Osteoblast (primary cell): ENCODE data around the gene GARIN5B. TPM values are rescaled to one million over a fixed set of nuclear protein-coding genes. Genes with fewer than 3 reads are reported as not detected.

ENCODE experiments used
- DNase-seq: peaks from one replicate; pipeline ENCODE4 v3.0.0; 2011; ENCODE audit warnings: low spot score, mixed read lengths; ENCODE audit not compliant: insufficient read length; ENCODE audit errors: missing footprints
- H2AFZ ChIP-seq: 2 replicates; pipeline ENCODE4 v1.6.0; 2011; ENCODE audit warnings: mild to moderate bottlenecking, low read length
- H3K27ac ChIP-seq: 2 replicates; pipeline ENCODE4 v1.5.1; 2011; ENCODE audit warnings: mild to moderate bottlenecking, low read depth, low read length, moderate library complexity
- H3K27me3 ChIP-seq: 2 replicates; pipeline ENCODE4 v1.6.0; 2012; ENCODE audit warnings: mild to moderate bottlenecking, control low read depth, inconsistent platforms, low read length, moderate library complexity; ENCODE audit not compliant: insufficient read depth
- H3K36me3 ChIP-seq: 2 replicates; pipeline ENCODE4 v1.5.1; 2011; ENCODE audit warnings: mild to moderate bottlenecking, low read length, control low read depth, moderate library complexity; ENCODE audit not compliant: insufficient read depth
- H3K4me1 ChIP-seq: 2 replicates; pipeline ENCODE4 v1.5.1; 2011; ENCODE audit warnings: mild to moderate bottlenecking, low read length, control low read depth, moderate library complexity; ENCODE audit not compliant: insufficient read depth
- H3K4me2 ChIP-seq: 2 replicates; pipeline ENCODE4 v1.6.0; 2011; ENCODE audit warnings: mild to moderate bottlenecking, low read length; ENCODE audit not compliant: insufficient read depth
- H3K4me3 ChIP-seq: fragments of 200-600 bp; sonication (generic); 3 replicates; pipeline ENCODE4 v1.5.1; 2012; ENCODE audit warnings: mild to moderate bottlenecking, low read length, inconsistent platforms; ENCODE audit not compliant: insufficient read depth
- H3K79me2 ChIP-seq: 2 replicates; pipeline ENCODE4 v1.6.0; 2012; ENCODE audit warnings: mild to moderate bottlenecking, low read length, control low read depth, inconsistent platforms; ENCODE audit not compliant: insufficient read depth
- H3K9me3 ChIP-seq: 2 replicates; pipeline ENCODE4 v1.5.1; 2011; ENCODE audit warnings: low read depth, low read length, control low read depth
- H4K20me1 ChIP-seq: 2 replicates; pipeline ENCODE4 v1.6.0; 2012; ENCODE audit warnings: mild to moderate bottlenecking, low read length, control low read depth; ENCODE audit not compliant: insufficient read depth
- total RNA-seq: library from RNA; depleted of rRNA; stranded (reverse); fragments of >200 nt; gene quantifications from 2 replicates; pipeline ENCODE4 v1.2.3, GENCODE V29; 2012
- TF ChIP-seq, protein P1 (sequence below): IDR thresholded peaks from 2 replicates; pipeline ENCODE4 v1.5.1; 2011; ENCODE audit warnings: mild to moderate bottlenecking, low read depth, low read length, moderate library complexity; ENCODE audit errors: extremely low read depth

The GARIN5B gene
- total RNA-seq, 1 donor, result not detected

DNA sequence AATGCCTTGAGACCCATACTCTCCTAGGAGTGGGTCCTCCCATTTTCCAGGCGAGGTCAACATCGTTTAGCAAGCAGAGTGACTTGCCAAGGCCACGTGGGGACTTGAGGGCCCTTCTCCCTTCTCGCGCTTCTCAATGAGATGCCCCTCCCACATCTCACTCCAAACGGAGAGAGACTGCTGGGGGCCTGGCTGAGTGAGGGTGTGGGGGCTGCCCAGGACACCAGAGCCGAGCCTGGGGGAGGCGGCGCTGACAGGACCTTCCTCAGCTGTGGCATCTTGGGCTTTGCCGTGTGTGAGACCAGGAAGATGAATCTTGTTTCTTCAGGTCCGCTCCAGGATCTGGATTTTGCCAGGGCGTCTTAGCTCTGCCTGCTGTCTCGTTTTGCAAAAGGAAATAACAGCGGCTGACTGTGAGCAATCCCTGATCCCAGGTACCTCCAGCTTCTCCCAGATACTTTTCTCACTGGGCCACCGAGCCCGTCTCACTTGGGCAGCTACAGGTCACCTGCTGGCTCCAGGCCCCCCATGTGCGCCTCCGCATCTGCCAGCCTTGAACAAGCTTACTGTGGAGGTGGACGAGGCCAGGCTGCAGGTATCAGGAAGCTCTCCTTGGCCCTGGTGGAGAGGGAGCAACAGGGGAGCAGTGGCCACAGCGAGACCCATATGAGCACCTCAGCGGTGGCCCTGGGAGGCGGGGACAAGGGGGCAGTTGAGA, 14.6 kb downstream of the GARIN5B start:
- DNase-seq, result no peak
- Histone ChIP-seq H2AFZ (no peak overlapping the region), H3K79me2 (no peaks in the 10 kb centered on the region), H3K4me1 (peaks cover 3% of the 10 kb centered on the region), H3K9me3 (no peaks in the 10 kb centered on the region), H3K4me3 (no peak overlapping the region), H3K36me3 (peaks cover 4% of the 10 kb centered on the region), H4K20me1 (no peaks in the 10 kb centered on the region), H3K4me2 (no peak overlapping the region), H3K27me3 (peaks cover 20% of the 10 kb centered on the region), H3K27ac (no peak overlapping the region)
- TF ChIP-seq, protein P1, sequence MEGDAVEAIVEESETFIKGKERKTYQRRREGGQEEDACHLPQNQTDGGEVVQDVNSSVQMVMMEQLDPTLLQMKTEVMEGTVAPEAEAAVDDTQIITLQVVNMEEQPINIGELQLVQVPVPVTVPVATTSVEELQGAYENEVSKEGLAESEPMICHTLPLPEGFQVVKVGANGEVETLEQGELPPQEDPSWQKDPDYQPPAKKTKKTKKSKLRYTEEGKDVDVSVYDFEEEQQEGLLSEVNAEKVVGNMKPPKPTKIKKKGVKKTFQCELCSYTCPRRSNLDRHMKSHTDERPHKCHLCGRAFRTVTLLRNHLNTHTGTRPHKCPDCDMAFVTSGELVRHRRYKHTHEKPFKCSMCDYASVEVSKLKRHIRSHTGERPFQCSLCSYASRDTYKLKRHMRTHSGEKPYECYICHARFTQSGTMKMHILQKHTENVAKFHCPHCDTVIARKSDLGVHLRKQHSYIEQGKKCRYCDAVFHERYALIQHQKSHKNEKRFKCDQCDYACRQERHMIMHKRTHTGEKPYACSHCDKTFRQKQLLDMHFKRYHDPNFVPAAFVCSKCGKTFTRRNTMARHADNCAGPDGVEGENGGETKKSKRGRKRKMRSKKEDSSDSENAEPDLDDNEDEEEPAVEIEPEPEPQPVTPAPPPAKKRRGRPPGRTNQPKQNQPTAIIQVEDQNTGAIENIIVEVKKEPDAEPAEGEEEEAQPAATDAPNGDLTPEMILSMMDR, result no peak

DNA sequence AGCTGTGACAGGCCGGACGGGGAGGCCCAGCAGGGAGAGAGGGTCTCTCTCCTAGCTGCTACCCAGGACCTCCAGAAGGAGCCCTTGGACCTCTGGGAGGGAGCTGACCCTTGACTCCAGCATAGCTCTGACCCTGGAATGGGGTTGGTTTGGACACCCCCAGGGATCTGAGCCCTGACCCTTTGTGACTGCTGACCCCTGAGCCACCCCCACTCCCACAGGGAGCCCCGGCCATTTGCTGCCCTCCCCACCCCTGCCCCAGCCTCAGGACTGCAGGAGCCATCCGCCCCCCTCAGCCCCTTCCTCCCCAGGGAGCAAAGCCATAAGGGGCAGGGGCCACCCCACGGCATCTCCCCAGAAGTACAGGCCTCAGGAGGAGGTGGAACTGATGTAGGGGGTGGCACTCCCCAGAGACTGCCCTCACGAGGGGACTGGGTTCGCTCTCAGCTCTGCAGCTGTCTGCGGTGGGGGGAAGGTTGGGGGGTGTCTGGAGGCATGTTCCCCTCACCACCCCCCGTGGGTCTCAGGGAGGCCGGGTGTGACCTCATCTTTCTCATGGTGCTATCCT, 15.5 kb downstream of the GARIN5B start:
- Histone ChIP-seq H3K27me3 (peaks cover 11% of the 10 kb centered on the region), H3K4me1 (no peaks in the 10 kb centered on the region), H2AFZ (no peak overlapping the region), H3K79me2 (no peaks in the 10 kb centered on the region), H3K36me3 (peaks cover 4% of the 10 kb centered on the region), H3K9me3 (no peaks in the 10 kb centered on the region), H3K4me2 (no peak overlapping the region), H3K4me3 (no peak overlapping the region), H4K20me1 (no peaks in the 10 kb centered on the region), H3K27ac (no peak overlapping the region)
- TF ChIP-seq, protein P1, result no peak
- DNase-seq, result peak; percentile 79

DNA sequence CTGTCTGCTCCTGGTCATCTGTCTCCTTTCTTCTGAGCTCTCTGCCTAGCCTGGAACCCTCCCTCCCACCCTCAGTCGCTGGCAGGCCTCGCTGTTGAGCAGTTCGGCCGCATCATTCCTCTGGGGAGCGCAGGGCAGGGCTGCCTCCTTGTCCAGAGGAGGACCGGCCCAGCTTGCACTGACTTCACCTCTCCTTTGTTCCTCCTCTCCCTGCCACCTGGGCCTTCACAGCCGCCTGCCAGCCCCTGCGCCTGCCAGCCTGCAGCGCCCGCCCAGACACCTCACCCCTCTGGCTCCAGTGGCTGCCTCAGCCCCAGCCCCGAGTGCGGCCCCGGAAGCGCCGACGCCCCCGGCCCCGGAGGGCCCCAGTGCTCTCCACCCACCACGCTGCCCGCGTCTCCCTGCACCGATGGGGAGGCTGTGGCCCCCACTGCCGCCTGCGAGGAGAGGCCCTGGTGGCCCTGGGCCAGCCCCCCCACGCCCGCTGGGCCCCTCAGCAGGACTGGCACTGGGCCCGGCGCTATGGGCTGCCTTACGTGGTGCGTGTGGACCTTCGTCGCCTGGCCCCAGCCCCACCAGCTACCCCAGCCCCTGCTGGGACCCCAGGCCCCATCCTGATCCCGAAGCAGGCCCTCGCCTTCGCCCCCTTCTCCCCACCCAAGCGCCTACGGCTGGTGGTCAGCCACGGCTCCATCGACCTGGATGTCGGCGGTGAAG, 16.2 kb downstream of the GARIN5B start:
- H3K4me2 ChIP-seq, result no peak overlapping the region
- no peak overlapping the region for H3K4me3 ChIP-seq
- peaks cover 4% of the 10 kb centered on the region for H3K36me3 ChIP-seq
- no peak overlapping the region for H3K27ac ChIP-seq
- no peaks in the 10 kb centered on the region for H3K4me1 ChIP-seq
- DNase-seq, result peak; percentile 84
- H3K79me2 ChIP-seq, result no peaks in the 10 kb centered on the region
- no peaks in the 10 kb centered on the region for H3K9me3 ChIP-seq
- peaks cover 4% of the 10 kb centered on the region for H3K27me3 ChIP-seq
- peaks cover 2% of the 10 kb centered on the region for H4K20me1 ChIP-seq
- TF ChIP-seq, protein P1, result no peak
- no peak overlapping the region for H2AFZ ChIP-seq
